ENCODE results near the gene NELL1. TPM values are rescaled to one million over a fixed set of nuclear protein-coding genes. Genes with fewer than 3 reads are reported as not detected.

The NELL1 gene
- total and polyA plus RNA-seq, 2 donors (not counting 1 experiment from before 2014, with no cell fraction given) = not detected

DNA sequence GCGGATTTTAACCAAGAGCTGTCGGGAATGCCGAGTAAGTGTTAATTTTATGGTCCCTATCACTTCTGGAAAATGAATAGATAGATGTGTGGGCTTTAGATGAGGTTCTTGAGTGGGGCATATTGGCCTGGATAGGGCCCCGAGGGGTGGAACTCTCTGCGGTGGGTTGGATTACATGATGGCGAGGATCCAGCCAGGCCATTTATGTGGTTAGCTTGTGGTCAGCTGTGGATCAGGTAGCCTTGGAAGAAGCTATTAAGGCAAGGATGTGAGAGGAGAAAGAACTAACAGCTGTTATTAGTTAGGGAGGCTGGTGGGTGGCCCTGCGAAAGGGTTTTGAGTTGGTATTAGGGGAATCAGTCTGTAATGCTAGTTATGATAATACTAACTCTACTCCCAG is 268.4 kb downstream of the NELL1 start:
- H3K79me2 ChIP-seq (ENCODE audit: control insufficient read depth, insufficient read depth, low read length) = no peaks in the 10 kb centered on the region
- H3K27ac ChIP-seq (ENCODE audit: insufficient read depth, low read length) = no peak overlapping the region

GRCh38 chr11:20949585-20949984 is 280.2 kb downstream of the NELL1 start:
- no peak overlapping the region for H2AFZ ChIP-seq (ENCODE audit: low read length)
- H3K9me3 ChIP-seq (ENCODE audit: control insufficient read depth, insufficient read depth, low read depth, low read length) = no peaks in the 10 kb centered on the region
- H3K4me3 ChIP-seq (replicated peaks in 1 of 4; ENCODE audit: control extremely low read depth in 1 of 4, insufficient read depth in 1 of 4, low read depth in 3 of 4, low read length in 4 of 4) = no peak overlapping the region
- no peaks in the 10 kb centered on the region for H4K20me1 ChIP-seq (ENCODE audit: control insufficient read depth, extremely low read depth, insufficient read depth, low read length)
- H3K27ac ChIP-seq (ENCODE audit: insufficient read depth, low read length) = no peak overlapping the region
- H3K27me3 ChIP-seq (ENCODE audit: control insufficient read depth, insufficient read depth, low read length) = no peaks in the 10 kb centered on the region
- no peak overlapping the region for H3K4me2 ChIP-seq (ENCODE audit: extremely low read depth, insufficient read depth, low read length)
- H3K9ac ChIP-seq (ENCODE audit: insufficient read depth, low read length) = no peak overlapping the region
- no peak for DNase-seq (ENCODE audit: low read depth in 2 of 2)
- TF ChIP-seq, protein P1, sequence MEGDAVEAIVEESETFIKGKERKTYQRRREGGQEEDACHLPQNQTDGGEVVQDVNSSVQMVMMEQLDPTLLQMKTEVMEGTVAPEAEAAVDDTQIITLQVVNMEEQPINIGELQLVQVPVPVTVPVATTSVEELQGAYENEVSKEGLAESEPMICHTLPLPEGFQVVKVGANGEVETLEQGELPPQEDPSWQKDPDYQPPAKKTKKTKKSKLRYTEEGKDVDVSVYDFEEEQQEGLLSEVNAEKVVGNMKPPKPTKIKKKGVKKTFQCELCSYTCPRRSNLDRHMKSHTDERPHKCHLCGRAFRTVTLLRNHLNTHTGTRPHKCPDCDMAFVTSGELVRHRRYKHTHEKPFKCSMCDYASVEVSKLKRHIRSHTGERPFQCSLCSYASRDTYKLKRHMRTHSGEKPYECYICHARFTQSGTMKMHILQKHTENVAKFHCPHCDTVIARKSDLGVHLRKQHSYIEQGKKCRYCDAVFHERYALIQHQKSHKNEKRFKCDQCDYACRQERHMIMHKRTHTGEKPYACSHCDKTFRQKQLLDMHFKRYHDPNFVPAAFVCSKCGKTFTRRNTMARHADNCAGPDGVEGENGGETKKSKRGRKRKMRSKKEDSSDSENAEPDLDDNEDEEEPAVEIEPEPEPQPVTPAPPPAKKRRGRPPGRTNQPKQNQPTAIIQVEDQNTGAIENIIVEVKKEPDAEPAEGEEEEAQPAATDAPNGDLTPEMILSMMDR (conservative IDR thresholded peaks at IDR 0.05 in 1 of 2, IDR thresholded peaks at IDR 0.05 in 1 of 2; ENCODE audit: low read depth in 1 of 2, low read length in 2 of 2) = no peak
- TF ChIP-seq EZH2 (IDR thresholded peaks at IDR 0.05; ENCODE audit: low read length, missing control alignments) = no peak
- no peaks in the 10 kb centered on the region for H3K79me2 ChIP-seq (ENCODE audit: control insufficient read depth, insufficient read depth, low read length)
- no peaks in the 10 kb centered on the region for H3K36me3 ChIP-seq (ENCODE audit: control insufficient read depth, insufficient read depth, low read length)
- no peaks in the 10 kb centered on the region for H3K4me1 ChIP-seq (ENCODE audit: control insufficient read depth, extremely low read depth, insufficient read depth, low read length)

More for the DNA sequence above, 268.4 kb downstream of the NELL1 start:
- H4K20me1 ChIP-seq (ENCODE audit: control insufficient read depth, extremely low read depth, insufficient read depth, low read length) = no peaks in the 10 kb centered on the region
- H3K27me3 ChIP-seq (ENCODE audit: control insufficient read depth, insufficient read depth, low read length) = no peaks in the 10 kb centered on the region
- no peak overlapping the region for H3K4me2 ChIP-seq (ENCODE audit: extremely low read depth, insufficient read depth, low read length)
- H3K9me3 ChIP-seq (ENCODE audit: control insufficient read depth, insufficient read depth, low read depth, low read length) = no peaks in the 10 kb centered on the region
- no peaks in the 10 kb centered on the region for H3K36me3 ChIP-seq (ENCODE audit: control insufficient read depth, insufficient read depth, low read length)
- H3K4me3 ChIP-seq (replicated peaks in 1 of 4; ENCODE audit: control extremely low read depth in 1 of 4, insufficient read depth in 1 of 4, low read depth in 3 of 4, low read length in 4 of 4) = no peak overlapping the region
- H3K9ac ChIP-seq (ENCODE audit: insufficient read depth, low read length) = no peak overlapping the region
- TF ChIP-seq, protein P1 (conservative IDR thresholded peaks at IDR 0.05 in 1 of 2, IDR thresholded peaks at IDR 0.05 in 1 of 2; ENCODE audit: low read depth in 1 of 2, low read length in 2 of 2) = no peak
- TF ChIP-seq EZH2 (IDR thresholded peaks at IDR 0.05; ENCODE audit: low read length, missing control alignments) = no peak
- DNase-seq (ENCODE audit: low read depth in 2 of 2) = no peak
- no peak overlapping the region for H2AFZ ChIP-seq (ENCODE audit: low read length)
- no peaks in the 10 kb centered on the region for H3K4me1 ChIP-seq (ENCODE audit: control insufficient read depth, extremely low read depth, insufficient read depth, low read length)

- TF ChIP-seq EZH2 (IDR thresholded peaks at IDR 0.05; ENCODE audit: low read length, missing control alignments) = no peak
- TF ChIP-seq, protein P1 (conservative IDR thresholded peaks at IDR 0.05 in 1 of 2, IDR thresholded peaks at IDR 0.05 in 1 of 2; ENCODE audit: low read depth in 1 of 2, low read length in 2 of 2) = no peak
- Histone ChIP-seq H4K20me1 (ENCODE audit: control insufficient read depth, extremely low read depth, insufficient read depth, low read length) (no peaks in the 10 kb centered on the region), H3K9ac (ENCODE audit: insufficient read depth, low read length) (no peak overlapping the region), H3K9me3 (ENCODE audit: control insufficient read depth, insufficient read depth, low read depth, low read length) (no peaks in the 10 kb centered on the region), H2AFZ (ENCODE audit: low read length) (no peak overlapping the region), H3K79me2 (ENCODE audit: control insufficient read depth, insufficient read depth, low read length) (no peaks in the 10 kb centered on the region), H3K27me3 (ENCODE audit: control insufficient read depth, insufficient read depth, low read length) (no peaks in the 10 kb centered on the region), H3K36me3 (ENCODE audit: control insufficient read depth, insufficient read depth, low read length) (no peaks in the 10 kb centered on the region), H3K27ac (ENCODE audit: insufficient read depth, low read length) (no peak overlapping the region), H3K4me2 (ENCODE audit: extremely low read depth, insufficient read depth, low read length) (no peak overlapping the region), H3K4me1 (ENCODE audit: control insufficient read depth, extremely low read depth, insufficient read depth, low read length) (no peaks in the 10 kb centered on the region), H3K4me3 (replicated peaks in 1 of 4; ENCODE audit: control extremely low read depth in 1 of 4, insufficient read depth in 1 of 4, low read depth in 3 of 4, low read length in 4 of 4) (no peak overlapping the region)
- peak in 1 of 2 donors; percentile 67 for DNase-seq (ENCODE audit: low read depth in 2 of 2)
Observed at GRCh38 chr11:20962581-20962980, 293.2 kb downstream of the NELL1 start.
